ENCODE measurements around the gene ZNF396. TPM values are rescaled to one million over a fixed set of nuclear protein-coding genes. Genes with fewer than 3 reads are reported as not detected.

The ZNF396 gene
- total RNA-seq, 1 donor from 2014 or later: 1.9 TPM

GRCh38 chr18:35322486-35323458 is 54.4 kb downstream of the ZNF396 start:
- TF ChIP-seq, protein P1, sequence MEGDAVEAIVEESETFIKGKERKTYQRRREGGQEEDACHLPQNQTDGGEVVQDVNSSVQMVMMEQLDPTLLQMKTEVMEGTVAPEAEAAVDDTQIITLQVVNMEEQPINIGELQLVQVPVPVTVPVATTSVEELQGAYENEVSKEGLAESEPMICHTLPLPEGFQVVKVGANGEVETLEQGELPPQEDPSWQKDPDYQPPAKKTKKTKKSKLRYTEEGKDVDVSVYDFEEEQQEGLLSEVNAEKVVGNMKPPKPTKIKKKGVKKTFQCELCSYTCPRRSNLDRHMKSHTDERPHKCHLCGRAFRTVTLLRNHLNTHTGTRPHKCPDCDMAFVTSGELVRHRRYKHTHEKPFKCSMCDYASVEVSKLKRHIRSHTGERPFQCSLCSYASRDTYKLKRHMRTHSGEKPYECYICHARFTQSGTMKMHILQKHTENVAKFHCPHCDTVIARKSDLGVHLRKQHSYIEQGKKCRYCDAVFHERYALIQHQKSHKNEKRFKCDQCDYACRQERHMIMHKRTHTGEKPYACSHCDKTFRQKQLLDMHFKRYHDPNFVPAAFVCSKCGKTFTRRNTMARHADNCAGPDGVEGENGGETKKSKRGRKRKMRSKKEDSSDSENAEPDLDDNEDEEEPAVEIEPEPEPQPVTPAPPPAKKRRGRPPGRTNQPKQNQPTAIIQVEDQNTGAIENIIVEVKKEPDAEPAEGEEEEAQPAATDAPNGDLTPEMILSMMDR (IDR thresholded peaks at IDR 0.05): no peak
- H3K4me3 Mint-ChIP-seq (ENCODE audit: unreplicated experiment): no peak overlapping the region
- H3K27me3 Mint-ChIP-seq (ENCODE audit: unreplicated experiment): no peaks in the 10 kb centered on the region
- no peaks in the 10 kb centered on the region for H3K4me1 Mint-ChIP-seq (ENCODE audit: unreplicated experiment)
- H3K36me3 Mint-ChIP-seq (ENCODE audit: unreplicated experiment): peaks cover 3% of the 10 kb centered on the region
- H3K27ac Mint-ChIP-seq (ENCODE audit: unreplicated experiment): no peak overlapping the region
- DNase-seq (ENCODE audit: extremely low spot score, unreplicated experiment): no peak
- peaks cover 7% of the 10 kb centered on the region for H3K9me3 Mint-ChIP-seq (ENCODE audit: unreplicated experiment)

Other genes with a start within 250 kb of the ZNF396 start
- 23.9 and 24.5 TPM in 2 replicates for gene ZNF397, start 136.3 kb downstream of the ZNF396 start, total RNA-seq
- 12.8 and 15.0 TPM in 2 replicates for gene ZSCAN30, start 87.1 kb downstream of the ZNF396 start, total RNA-seq
- 42.5 and 43.2 TPM in 2 replicates for gene ZNF24, start 32.9 kb downstream of the ZNF396 start, total RNA-seq
- gene INO80C, start 120.6 kb upstream of the ZNF396 start, total RNA-seq: 27.1 and 30.2 TPM in 2 replicates
- 264 and 270 TPM in 2 replicates for gene GALNT1, start 204.4 kb upstream of the ZNF396 start, total RNA-seq

All from osteocyte (in vitro differentiated cells).